HG03457 (cell line): ENCODE results near the gene APMAP.
"Not testable (repeated sequence)": the region's sequence is repeated elsewhere in the genome, so short reads cannot be mapped to it uniquely, and the experiment has no call there.

Experiments used
- ATAC-seq: cut with Tn5 transposase; IDR thresholded peaks from one replicate; pipeline ENCODE4 v1.9.1; 2021; ENCODE audit warnings: moderate number of reproducible peaks; ENCODE audit not compliant: unreplicated experiment

APMAP gene

GRCh38 chr20:25008388-25009217, 16.1 kb upstream of the APMAP start:
- no peak for ATAC-seq

GRCh38 chr20:25007491-25008305, 15.1 kb upstream of the APMAP start:
- ATAC-seq, result no peak

- ATAC-seq, result no peak
These were observed 14.0 kb upstream of the APMAP start for GRCh38 chr20:25006431-25007167.

GRCh38 chr20:25005661-25006060, 13.1 kb upstream of the APMAP start:
- no peak for ATAC-seq

- ATAC-seq, result no peak
These were observed 12.7 kb upstream of the APMAP start for GRCh38 chr20:25005220-25005619.

- ATAC-seq, result no peak
These were observed 10.5 kb upstream of the APMAP start for GRCh38 chr20:25003002-25003401.

GRCh38 chr20:25001323-25001722, 8.8 kb upstream of the APMAP start:
- not testable (repeated sequence) for ATAC-seq

GRCh38 chr20:25000268-25000801, 7.8 kb upstream of the APMAP start:
- no peak for ATAC-seq

GRCh38 chr20:24999568-24999967, 7.0 kb upstream of the APMAP start:
- no peak for ATAC-seq

- ATAC-seq, result no peak
These were observed 6.3 kb upstream of the APMAP start for GRCh38 chr20:24998631-24999445.

- no peak for ATAC-seq
These were observed 5.6 kb upstream of the APMAP start for GRCh38 chr20:24998121-24998520.

GRCh38 chr20:24996449-24997377, 4.2 kb upstream of the APMAP start:
- no peak for ATAC-seq

GRCh38 chr20:24995741-24996448, 3.3 kb upstream of the APMAP start:
- no peak for ATAC-seq

- no peak for ATAC-seq
These were observed 2.2 kb upstream of the APMAP start for GRCh38 chr20:24994470-24995368.

- ATAC-seq, result no peak
These were observed 1.6 kb upstream of the APMAP start for GRCh38 chr20:24994186-24994465.

GRCh38 chr20:24993337-24994185, 1.0 kb upstream of the APMAP start:
- ATAC-seq, result no peak
